ENCODE results near the gene OGG1.

OGG1 gene

DNA sequence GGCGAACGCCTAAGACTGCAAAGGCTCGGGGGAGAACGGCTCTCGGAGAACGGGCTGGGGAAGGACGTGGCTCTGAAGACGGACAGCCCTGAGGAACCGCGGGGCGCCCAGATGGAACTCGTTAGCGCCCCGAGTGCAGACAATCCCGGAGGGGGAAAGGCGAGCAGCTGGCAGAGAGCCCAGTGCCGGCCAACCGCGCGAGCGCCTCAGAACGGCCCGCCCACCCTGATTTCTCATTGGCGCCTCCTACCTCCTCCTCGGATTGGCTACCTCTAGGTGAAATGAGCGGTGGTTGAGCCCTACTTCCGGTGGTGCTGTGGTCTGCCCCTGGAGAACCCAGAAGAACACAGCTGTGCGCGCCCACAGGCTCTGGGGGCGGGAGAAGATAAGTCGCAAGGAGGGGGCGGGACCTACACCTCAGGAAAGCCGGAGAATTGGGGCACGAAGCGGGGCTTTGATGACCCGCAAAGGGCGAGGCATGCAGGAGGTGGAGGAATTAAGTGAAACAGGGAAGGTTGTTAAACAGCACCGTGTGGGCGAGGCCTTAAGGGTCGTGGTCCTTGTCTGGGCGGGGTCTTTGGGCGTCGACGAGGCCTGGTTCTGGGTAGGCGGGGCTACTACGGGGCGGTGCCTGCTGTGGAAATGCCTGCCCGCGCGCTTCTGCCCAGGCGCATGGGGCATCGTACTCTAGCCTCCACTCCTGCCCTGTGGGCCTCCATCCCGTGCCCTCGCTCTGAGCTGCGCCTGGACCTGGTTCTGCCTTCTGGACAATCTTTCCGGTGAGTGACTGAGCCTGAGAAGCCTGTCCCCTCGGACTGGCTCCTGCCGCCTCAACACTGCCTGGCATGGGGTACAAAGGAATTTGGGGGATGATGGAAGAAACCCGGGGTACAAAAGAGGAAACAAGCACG lies at the start of gene OGG1:
OGG1 (plus strand) TSS at position 308 of the 911 bp plus-strand sequence; CDS start at position 643, 335 bp downstream.
- peak; percentile 97 to 98 for DNase-seq

DNA sequence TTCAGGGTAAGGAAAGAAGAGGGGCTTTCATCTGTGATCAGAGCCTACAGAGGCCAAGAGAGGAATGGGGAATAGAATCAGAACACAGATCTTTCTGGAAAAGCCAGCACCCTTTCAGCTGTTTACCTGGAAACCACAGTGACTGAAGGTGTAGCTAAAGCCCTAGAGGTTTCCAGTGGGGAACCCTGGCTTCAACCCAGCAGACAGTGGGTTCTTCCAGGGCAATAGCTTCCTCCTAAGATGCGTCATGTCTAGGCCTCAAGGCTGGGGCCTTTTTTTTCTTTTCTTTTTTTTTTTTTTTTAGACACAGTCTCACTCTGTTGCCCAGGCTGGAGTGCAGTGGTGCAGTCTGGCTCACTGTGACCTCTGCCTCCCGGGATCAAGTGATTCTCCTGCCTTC lies 49.2 kb upstream of the OGG1 start:
- no peak for DNase-seq

DNA sequence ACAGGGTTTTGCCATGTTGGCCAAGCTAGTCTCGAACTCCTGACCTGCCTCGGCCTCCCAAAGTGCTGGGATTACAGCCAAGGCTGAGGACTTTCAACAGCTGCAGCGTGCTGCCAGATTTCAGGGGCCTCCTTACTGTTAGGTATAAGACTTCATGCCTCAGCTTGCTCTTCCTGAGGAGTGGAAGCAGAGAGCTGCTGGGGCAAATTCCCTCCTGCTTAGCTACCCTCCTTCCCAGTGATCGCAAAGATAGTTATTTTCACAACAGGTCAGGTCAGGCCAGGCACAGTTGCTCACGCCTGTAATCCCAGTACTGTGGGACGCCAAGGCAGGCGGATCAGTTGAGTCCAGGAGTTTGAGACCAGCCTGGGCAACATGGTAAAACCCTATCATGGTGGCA lies 48.7 kb upstream of the OGG1 start:
- DNase-seq = no peak

DNA sequence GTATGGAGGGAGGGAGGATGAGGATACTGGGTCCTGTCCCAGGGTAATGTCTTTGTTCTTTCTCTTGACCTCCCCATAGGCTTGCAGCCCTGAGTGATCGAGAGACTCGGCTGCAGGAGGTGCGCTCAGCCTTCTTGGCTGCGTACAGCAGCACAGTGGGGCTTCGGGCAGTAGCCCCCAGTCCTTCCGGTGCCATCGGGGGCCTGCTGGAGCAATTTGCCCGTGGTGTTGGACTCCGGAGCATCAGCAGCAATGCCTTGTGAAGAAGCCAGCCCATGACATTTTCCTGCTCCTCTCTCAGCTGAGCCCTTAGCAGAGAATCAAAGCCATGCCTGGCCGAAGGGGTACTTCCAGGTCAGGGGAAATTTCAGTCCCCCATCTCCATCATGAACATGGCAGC lies 48.0 kb upstream of the OGG1 start:
- DNase-seq = no peak

DNA sequence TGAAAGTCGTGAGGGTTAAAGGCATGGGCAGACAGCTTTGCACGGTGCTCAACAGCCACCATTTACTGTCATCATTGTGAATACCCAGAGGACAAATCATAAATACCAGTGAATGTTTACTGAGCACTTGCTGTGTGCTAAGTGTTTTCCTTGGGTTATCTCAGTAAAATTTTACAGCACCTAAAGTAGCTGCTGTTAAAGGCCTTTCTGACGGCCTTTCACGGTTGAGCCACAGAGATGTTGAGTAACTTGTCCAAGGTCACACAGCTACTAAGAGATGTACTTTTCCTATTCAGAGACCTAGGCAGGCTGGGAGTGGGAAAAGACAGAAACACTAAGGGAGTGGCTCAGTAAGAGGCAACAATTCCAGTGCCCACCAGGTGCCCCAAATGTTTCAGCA lies 46.5 kb upstream of the OGG1 start:
- DNase-seq = no peak

DNA sequence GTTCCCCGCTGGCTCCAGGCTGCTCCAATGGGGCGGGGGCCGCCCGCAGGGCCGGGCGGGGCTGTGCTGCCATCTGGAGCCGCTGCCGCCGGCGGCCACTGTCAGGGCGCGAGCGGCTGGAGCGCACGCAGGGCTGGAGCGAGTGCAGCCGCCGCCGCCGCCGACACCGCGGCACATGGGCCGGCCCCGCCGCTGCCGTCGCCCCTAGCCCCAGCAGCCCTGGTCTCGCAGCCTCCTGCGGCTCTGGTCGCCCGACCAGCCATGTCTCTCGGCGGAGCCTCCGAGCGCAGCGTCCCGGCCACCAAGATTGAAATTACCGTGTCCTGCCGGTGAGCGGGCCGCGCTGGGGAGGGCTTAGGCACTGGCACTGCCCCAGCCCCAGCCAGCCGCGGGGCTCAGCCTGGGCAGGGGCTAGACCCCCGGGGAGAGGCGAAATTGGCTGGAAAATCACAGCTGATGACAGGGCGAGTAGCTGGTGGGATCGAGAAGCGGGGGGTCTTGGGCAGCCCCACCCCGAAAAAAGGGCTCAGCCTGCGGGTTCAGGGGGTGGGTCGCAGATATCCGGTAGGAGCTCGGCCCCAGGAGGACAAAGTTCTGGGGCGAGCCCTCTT lies 45.9 kb upstream of the OGG1 start, which contains the start of gene CPNE9:
CPNE9 (plus strand) TSS at position 98 of the 611 bp plus-strand sequence; CDS start at position 262, 164 bp downstream.
- peak; percentile 7 to 43 for DNase-seq

DNA sequence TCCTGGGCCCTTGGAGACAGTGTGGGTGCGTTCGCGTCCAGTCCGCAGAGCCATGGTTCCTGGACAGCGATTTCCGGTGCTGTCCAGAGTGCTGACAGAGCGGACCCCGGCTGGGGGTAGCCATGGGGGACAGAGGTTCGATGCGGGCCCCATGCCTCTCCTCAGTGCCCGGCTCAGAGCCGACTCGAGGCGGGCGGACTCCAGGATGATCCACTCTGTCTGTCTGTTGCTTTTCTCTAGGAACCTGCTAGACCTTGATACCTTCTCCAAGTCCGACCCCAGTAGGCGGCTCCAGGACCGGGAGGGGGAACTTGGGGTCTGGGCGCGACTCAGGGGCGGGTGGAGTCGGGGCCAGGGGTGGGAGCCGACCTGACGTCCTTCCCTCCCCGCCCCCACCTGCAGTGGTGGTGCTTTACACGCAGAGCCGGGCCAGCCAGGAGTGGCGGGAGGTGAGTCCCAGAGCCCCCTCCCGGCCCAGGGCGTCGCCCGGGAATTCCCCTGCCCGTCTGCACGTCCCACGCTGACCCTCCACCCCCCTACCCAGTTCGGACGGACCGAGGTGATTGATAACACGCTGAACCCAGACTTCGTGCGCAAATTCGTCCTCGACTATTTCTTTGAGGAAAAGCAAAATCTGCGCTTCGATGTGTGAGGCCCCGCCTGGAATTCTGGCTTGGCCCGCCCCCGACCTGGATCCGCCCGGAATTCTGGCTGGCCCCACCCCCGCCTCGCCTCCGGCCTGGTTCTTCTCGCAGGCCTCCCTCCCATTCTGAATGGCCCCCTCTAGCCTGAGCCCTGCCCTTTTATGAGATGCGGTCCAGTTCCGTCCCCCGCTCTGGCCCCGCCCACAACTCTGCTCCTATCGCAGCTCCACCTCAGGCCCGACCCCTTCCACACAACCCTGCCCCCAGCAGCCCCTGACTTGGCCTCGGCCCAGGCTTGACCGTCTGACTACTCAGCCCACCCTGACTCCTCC lies 45.1 kb upstream of the OGG1 start:
- peak; percentile 9 to 23 for DNase-seq

DNA sequence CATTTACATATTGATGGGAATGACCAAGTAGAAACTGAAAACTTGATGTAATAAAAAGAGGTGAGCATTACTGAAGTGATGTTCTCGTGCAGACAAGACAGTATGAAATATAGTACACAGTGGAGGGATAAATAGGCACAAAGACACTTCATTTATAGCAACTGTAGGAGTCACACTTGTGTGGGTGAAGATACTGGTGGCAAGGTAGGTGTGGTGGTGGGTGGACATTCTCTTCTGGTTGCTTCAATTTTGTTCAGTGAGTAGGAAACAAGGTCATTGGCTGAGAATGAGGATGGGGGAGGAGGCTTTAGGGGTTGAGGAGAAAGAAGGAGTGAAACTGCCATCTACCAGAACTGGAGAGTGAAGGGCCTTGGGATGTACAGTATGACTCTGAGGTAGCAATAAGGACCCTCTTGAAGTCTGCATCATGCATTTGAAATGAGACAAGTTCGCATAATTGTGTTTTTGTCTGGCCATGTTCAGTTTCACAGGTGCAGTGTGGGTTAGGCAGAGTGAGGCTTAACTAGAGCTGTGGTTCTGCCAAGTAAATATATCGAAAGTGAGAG lies 39.5 kb upstream of the OGG1 start:
- no peak for DNase-seq

DNA sequence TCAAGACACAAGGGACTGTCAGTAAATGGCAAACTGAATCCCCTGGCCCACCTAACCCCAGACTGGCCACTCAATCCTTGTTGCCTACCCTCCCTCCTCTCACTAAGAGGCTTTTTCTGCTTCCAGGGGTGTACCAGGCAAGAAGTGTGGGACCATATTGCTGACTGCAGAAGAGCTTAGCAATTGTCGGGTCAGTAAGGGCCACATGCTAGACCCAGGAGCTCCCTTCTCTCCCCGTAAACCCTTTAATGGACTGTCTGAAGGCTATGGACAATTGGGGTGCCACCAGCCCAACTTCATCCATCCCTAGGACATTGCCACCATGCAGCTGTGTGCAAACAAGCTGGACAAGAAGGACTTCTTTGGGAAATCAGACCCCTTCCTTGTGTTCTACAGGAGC lies 37.3 kb upstream of the OGG1 start:
- no peak for DNase-seq

DNA sequence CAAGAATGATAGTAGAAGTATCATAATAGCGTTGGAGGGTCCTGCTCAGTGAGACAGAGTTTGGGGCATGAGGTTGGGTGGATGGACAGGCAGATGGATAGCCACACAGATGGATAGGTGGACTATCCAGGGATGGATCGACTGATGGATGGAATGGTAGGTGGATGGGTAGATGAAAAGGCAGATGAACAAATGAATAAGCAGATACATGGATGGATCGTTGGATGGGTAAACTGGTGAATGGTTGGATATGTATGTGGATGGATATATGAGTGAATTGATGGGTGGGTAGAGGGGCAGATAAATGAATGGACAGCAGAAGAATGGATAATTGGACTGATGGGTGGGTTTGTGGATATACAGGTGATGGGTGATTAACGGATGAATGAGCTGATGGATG lies 36.6 kb upstream of the OGG1 start:
- DNase-seq = no peak

DNA sequence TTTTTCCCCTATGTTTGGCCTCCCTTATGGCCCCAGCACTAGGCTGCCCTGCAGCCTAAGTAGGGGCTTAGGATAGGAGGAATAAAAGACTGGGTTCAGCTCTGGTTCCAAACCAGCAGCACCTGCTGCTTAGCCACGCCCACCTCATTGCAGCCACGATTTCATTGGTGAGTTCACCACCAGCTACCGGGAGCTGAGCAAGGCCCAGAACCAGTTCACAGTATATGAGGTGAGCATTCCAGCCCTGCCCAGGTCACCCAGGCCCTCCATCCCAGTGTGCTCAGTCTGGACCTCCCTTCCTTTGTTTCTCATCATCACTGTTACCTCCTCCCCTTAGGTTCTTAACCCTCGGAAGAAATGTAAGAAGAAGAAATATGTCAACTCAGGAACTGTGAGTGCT lies 34.6 kb upstream of the OGG1 start:
- DNase-seq = no peak

DNA sequence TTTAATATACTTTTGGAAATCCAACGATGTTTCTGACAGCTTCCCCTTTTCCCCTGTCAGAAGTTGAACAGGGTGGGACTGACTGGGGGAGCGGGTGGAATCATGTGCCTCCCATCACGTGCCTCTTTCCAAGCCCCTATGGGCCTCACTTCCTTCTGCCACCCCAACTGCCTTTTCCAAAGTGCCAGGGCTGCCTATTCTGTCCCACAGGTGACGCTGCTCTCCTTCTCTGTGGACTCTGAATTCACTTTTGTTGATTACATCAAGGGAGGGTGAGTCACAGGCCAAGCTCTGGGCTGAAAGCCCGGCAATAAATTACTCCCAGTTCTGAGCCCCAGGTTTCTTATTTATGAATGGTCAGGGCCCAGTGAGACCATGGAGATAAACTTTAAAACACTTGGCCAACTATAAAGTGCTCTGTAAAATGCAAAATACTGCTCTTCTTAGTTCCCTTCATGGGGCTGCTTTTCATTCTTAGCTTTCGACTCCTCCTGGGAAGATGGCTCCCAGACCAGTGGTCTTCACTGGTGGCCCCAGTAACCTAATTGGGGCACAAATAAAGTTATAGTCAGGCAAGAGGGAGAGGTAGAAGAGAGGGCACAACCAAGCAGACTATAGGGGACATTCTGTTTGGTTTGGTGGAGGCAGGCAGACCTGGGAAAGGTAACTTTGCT lies 33.9 kb upstream of the OGG1 start:
- no peak for DNase-seq

DNA sequence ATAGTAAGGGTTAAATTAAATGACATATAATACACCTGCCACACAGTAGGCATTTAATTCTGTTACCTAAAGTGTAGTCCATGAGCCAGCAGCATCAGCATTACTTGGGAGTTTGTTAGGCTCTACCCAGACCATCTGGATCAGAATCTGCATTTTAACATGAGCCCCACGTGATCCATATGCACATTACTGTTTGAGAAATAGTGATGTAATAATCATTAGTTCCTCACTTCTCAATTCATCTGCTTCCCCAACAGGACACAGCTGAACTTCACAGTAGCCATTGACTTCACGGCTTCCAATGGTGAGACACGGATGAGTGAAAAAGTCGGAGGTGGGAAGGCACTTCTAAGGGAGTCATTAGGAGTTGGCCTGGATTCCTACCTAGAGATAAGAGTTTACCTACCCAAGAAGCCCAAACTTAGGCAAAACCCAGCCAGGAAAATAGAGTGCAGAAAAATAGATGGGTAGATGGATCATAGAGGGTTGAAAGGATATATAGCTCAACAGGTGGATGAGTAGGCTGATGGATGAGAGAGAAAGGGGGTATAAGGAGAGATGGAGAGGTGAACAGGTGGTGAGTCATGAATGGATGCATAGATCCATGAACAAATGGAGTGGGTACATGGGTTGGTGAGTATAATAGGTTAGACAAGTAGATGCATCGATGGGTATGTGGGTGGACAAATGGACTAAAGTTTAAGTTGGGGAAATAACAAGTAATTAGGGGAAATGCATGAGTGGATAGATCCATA lies 32.8 kb upstream of the OGG1 start:
- no peak for DNase-seq

DNA sequence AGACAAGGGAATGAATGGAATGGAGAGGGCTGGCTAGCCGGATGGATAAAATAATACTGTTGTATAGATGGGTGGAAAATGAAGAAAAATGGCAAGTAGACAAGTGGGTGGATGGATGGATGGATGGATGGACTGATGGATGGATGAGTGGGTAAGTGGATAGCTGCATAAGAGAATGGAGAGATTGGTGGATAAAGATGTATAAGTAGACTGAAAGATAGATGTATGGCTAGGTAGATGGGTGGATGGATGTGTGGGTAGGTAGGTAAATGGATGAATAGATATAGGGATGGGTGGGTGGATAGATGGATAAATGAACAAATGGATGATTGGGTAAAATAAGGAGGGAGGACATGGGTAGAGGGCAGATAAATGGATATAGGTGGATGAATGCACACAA lies 32.2 kb upstream of the OGG1 start:
- DNase-seq = no peak

DNA sequence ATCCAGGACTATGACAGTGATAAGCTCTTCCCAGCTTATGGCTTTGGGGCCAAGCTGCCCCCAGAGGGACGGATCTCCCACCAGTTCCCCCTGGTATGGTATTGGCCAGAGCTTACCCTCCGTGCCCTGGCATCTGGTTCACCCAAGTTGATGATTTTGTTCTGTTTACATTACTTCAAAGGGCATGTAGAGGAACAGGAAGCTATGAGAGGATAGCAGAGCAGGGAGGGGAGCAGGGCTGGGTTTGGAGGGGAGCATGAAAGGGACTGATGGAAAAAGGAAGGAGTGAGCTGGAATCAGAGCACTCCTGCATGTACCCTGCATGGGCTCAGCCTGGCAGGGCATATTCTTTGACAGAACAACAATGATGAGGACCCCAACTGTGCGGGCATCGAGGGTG lies 31.6 kb upstream of the OGG1 start:
- no peak for DNase-seq

DNA sequence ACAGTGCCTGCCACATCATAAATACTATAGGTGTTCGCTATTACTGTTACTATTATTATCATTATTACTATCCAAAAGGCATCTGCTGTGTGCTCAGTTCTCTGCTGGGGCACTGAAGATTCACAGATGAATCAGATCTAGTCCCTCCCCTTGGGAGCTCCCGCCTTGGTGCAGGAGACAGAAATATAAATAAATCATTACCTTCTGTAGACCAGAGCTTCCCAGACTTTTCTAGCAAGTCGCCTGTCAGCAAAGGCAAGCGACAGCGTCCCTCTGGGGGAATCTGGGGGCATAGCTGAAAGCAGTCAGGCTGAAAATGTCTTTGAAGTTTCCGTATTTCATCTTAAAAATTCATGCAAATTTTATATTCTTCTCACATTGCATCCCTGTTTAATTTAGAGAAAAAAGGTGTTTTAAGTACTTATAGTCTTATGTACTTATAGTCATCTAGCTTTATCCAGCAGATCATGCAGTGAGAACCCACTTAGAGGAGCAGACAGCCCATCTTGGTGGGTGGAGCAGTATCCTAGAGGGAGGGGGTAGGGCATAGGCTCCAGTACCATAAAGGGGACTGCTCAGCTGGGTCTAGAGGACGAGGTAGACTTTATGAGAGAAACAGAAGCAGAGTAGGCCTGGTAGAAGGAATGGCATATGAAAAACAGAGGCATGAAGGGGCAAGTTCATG lies 28.6 kb upstream of the OGG1 start:
- DNase-seq = no peak

DNA sequence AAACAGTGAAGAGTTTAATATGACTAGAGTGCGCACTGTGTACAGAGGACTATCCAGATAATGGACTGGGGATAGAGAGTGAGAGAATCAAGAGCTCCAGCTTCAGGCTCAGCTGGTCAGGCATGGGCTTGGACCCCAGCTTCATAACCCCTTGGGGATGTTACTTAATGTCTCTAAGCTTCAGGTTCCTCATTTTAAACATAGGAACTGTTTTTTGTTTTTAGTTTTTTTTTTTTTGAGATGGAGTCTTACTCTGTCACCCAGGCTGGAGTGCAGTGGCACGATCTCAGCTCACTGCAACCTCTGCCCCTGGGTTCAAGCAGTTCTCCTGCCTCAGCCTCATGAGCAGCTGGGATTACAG lies 28.1 kb upstream of the OGG1 start:
- DNase-seq = no peak

DNA sequence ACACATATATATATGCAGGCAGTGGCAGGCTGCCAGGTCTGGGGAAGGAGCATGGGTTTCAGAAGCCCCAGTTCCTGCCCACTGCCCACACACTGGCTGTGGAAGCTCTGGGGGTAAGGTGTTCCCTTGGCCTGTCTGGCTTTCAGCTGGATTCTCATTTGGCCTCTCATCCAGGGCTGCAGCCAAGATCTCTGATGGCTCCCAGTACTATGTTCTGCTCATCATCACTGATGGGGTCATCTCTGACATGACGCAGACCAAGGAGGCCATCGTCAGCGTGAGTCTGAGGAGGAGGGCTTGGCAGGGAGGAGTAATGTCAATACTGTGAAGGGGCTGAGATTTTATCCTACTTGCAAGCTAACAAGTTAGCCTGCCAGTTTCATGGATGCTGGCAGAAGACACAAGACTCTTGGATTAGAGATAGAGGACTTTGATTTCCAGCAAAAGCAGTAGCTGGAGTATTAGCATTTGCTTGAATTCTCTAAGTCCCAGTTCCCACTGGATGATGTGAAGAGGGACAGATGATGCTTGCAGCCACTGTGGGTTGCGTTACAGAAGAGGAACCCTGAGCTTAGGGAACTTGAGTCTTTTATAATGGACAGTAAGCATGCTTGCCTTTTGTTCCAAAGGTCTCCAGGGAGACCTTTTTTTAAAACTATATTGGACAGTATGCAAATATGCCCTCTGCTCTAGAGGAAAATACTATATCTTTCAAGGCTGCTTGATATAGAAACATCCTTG lies 23.8 kb upstream of the OGG1 start:
- no peak for DNase-seq

DNA sequence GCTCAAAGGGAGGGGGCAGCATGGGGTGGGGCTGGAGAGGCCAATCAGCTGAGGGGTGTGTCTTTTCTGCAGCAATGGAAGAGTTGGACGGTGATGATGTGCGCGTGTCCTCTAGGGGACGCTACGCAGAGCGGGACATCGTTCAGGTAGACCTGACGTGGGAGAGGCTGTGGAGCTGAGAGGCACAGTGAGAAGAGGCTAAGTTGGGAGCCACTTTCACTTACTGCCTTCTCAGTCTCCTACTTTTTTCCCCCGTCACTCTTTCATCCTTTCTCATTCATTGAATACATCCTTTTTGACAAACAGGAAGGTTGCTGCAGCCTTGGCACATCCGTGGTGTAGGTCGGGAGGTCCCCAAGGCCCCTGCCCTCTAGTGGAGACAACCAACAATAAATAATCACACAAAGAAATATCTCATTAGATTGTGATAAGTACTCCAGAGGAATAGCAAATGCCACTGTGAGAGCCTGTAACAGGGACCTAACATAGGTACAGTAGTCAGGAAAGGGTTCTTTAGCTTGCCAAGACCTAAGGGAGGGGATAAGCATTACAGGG lies 22.6 kb upstream of the OGG1 start:
- peak; percentile 21 to 52 for DNase-seq

DNA sequence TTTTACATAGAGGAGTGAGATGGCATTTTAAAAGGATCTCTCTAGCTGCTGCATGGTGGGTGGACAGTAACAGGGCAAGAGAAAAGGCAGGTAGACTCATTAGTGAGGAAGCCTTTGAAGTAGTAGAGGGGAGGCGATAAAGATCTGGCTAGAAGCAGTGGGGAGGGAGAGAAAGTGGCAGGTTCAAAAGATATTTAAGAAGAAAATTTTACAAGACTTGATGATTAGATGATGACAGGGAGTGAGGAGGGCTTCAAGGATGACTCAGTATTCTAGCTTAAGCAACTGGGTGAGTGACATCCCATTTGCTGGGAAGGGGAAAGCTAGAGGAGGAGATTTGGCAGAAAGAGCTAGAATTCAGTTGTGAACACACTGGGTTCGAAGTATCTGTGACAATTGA lies 22.0 kb upstream of the OGG1 start:
- no peak for DNase-seq

Data from NCI-H524 (cell line).